Ectodermal cell (in vitro differentiated cells): ENCODE results near the gene PELI2.

Experiments used
- H3K27ac ChIP-seq: 2 replicates; pipeline ENCODE4 v1.7.0; 2013; ENCODE audit warnings: mild to moderate bottlenecking, low read depth, low read length; ENCODE audit not compliant: insufficient read depth, poor library complexity, severe bottlenecking
- H3K27me3 ChIP-seq: 2 replicates; pipeline ENCODE4 v1.7.0; 2013; ENCODE audit warnings: mild to moderate bottlenecking, low read length; ENCODE audit not compliant: insufficient read depth, control insufficient read depth, poor library complexity, severe bottlenecking
- H3K36me3 ChIP-seq: one replicate; pipeline ENCODE4 v1.7.0; 2013; ENCODE audit warnings: low read length; ENCODE audit not compliant: control insufficient read depth, insufficient read depth
- H3K4me1 ChIP-seq: one replicate; pipeline ENCODE4 v1.7.0; 2013; ENCODE audit warnings: low read length; ENCODE audit not compliant: control insufficient read depth, insufficient read depth
- H3K4me3 ChIP-seq: 2 replicates; pipeline ENCODE4 v1.7.0; 2013; ENCODE audit warnings: low read depth, low read length, control low read depth; ENCODE audit not compliant: insufficient read depth
- H3K9me3 ChIP-seq: 2 replicates; pipeline ENCODE4 v1.7.0; 2013; ENCODE audit warnings: mild to moderate bottlenecking, low read length, moderate library complexity; ENCODE audit not compliant: control insufficient read depth
- WGBS, 2 experiments: methylation state at CpG; one replicate each; pipeline ENCODE4 v1.1.7; 2013; ENCODE audit warnings: missing lambda C conversion rate in 2 of 2; 5-methylcytosine and 5-hydroxymethylcytosine counted together

The PELI2 gene

GRCh38 chr14:56211084-56211483, 92.9 kb downstream of the PELI2 start:
- Histone ChIP-seq H3K4me1 (peaks cover 37% of the 10 kb centered on the region), H3K36me3 (no peaks in the 10 kb centered on the region), H3K4me3 (no peak overlapping the region), H3K27ac (no peak overlapping the region), H3K9me3 (no peaks in the 10 kb centered on the region), H3K27me3 (no peaks in the 10 kb centered on the region)
- 95% methylated on average over 3 of the region's 3 CpGs for WGBS, 2 experiments

GRCh38 chr14:56211844-56212243, 93.6 kb downstream of the PELI2 start:
- Histone ChIP-seq H3K9me3 (no peaks in the 10 kb centered on the region), H3K4me1 (peaks cover 44% of the 10 kb centered on the region), H3K27ac (no peak overlapping the region), H3K36me3 (no peaks in the 10 kb centered on the region), H3K27me3 (no peaks in the 10 kb centered on the region), H3K4me3 (no peak overlapping the region)
- 95 to 100% methylated on average over 2 of the region's 2 CpGs for WGBS, 2 experiments

- Histone ChIP-seq H3K27me3 (no peaks in the 10 kb centered on the region), H3K4me3 (no peak overlapping the region), H3K9me3 (no peaks in the 10 kb centered on the region), H3K27ac (no peak overlapping the region), H3K36me3 (no peaks in the 10 kb centered on the region), H3K4me1 (peaks cover 48% of the 10 kb centered on the region)
- WGBS, 2 experiments: 84 to 91% methylated on average over 2 of the region's 2 CpGs
Measured at GRCh38 chr14:56212521-56212920, 94.3 kb downstream of the PELI2 start.

- Histone ChIP-seq H3K4me3 (no peak overlapping the region), H3K27ac (no peak overlapping the region), H3K27me3 (no peaks in the 10 kb centered on the region), H3K4me1 (peaks cover 48% of the 10 kb centered on the region), H3K36me3 (no peaks in the 10 kb centered on the region), H3K9me3 (no peaks in the 10 kb centered on the region)
- 26 to 28% methylated on average over 1 of the region's 1 CpG for WGBS, 2 experiments
Measured at GRCh38 chr14:56213306-56213705, 95.1 kb downstream of the PELI2 start.

GRCh38 chr14:56215180-56215579, 97.0 kb downstream of the PELI2 start:
- H3K27ac ChIP-seq: no peak overlapping the region
- H3K4me1 ChIP-seq: peaks cover 54% of the 10 kb centered on the region
- no peaks in the 10 kb centered on the region for H3K36me3 ChIP-seq
- H3K27me3 ChIP-seq: no peaks in the 10 kb centered on the region
- WGBS, 2 experiments: 82 to 89% methylated on average over 3 of the region's 3 CpGs
- no peaks in the 10 kb centered on the region for H3K9me3 ChIP-seq
- H3K4me3 ChIP-seq: no peak overlapping the region

GRCh38 chr14:56216626-56217379, 98.6 kb downstream of the PELI2 start:
- Histone ChIP-seq H3K27me3 (no peaks in the 10 kb centered on the region), H3K36me3 (no peaks in the 10 kb centered on the region), H3K27ac (no peak overlapping the region), H3K9me3 (no peaks in the 10 kb centered on the region), H3K4me3 (no peak overlapping the region), H3K4me1 (peaks cover 48% of the 10 kb centered on the region)
- 75 to 90% methylated on average over 5 of the region's 5 CpGs for WGBS, 2 experiments

GRCh38 chr14:56217380-56218045, 99.3 kb downstream of the PELI2 start:
- no peak overlapping the region for H3K4me3 ChIP-seq
- H3K36me3 ChIP-seq: no peaks in the 10 kb centered on the region
- no peaks in the 10 kb centered on the region for H3K27me3 ChIP-seq
- H3K9me3 ChIP-seq: no peaks in the 10 kb centered on the region
- no peak overlapping the region for H3K27ac ChIP-seq
- peaks cover 45% of the 10 kb centered on the region for H3K4me1 ChIP-seq
- WGBS, 2 experiments: 88 to 89% methylated on average over 7 of the region's 7 CpGs

- no peaks in the 10 kb centered on the region for H3K9me3 ChIP-seq
- 72 to 80% methylated on average over 6 to 7 of the region's 7 CpGs for WGBS, 2 experiments
- no peak overlapping the region for H3K4me3 ChIP-seq
- no peaks in the 10 kb centered on the region for H3K36me3 ChIP-seq
- peaks cover 26% of the 10 kb centered on the region for H3K4me1 ChIP-seq
- H3K27me3 ChIP-seq: no peaks in the 10 kb centered on the region
- H3K27ac ChIP-seq: no peak overlapping the region
Measured at GRCh38 chr14:56219666-56220413, 101.6 kb downstream of the PELI2 start.

GRCh38 chr14:56221382-56222128, 103.3 kb downstream of the PELI2 start:
- no peaks in the 10 kb centered on the region for H3K27me3 ChIP-seq
- WGBS, 2 experiments: 87 to 89% methylated on average over 5 to 7 of the region's 7 CpGs
- peaks cover 13% of the 10 kb centered on the region for H3K4me1 ChIP-seq
- no peak overlapping the region for H3K27ac ChIP-seq
- no peaks in the 10 kb centered on the region for H3K36me3 ChIP-seq
- no peak overlapping the region for H3K4me3 ChIP-seq
- H3K9me3 ChIP-seq: no peaks in the 10 kb centered on the region
